K562 (cell line): Measurements from ENCODE around the gene N4BP2. TPM values are rescaled to one million over a fixed set of nuclear protein-coding genes. Genes with fewer than 3 reads are reported as not detected.

Experiments used
- ATAC-seq: fragments of 200-7000 bp; cut with Tn5 transposase; 3 replicates; pipeline ENCODE4 v1.9.1; 2020; ENCODE audit warnings: moderate library complexity
- BruUV-seq: library from RNA; stranded (reverse); fragments of 400-500 nt; replicated peaks from 2 replicates; lab custom pipeline; 2021; lab: Mats Ljungman, UMichigan
- CTCF ChIA-PET: fragments of 300-600 bp; formaldehyde crosslinking; extraction: SDS; loops from one replicate; lab custom pipeline; 2021; ENCODE audit warnings: low intra/inter-chr PET ratio; lab: Yijun Ruan, JAX
- POLR2A ChIA-PET: fragments of 300-600, 350-650 bp; sonication (Branson Sonifier 250); formaldehyde crosslinking; extraction: SDS; loops from one replicate; lab custom pipeline; 2021; ENCODE audit warnings: antibody characterized with exemption, inconsistent platforms; lab: Yijun Ruan, JAX
- DNase-seq, 4 experiments: peaks; one replicate each; pipeline versions ENCODE4 v3.0.0 to v3.0.0-alpha.2; 2011 to 2018; ENCODE audit warnings: low spot score in 3 of 4, mixed read lengths in 3 of 4; ENCODE audit errors: extremely low read depth in 1 of 4
- FAIRE-seq: peaks from 2 replicates; lab custom pipeline; 2011; peaks lifted over from hg19 to GRCh38; lab: Jason Lieb, UNC
- H2AFZ ChIP-seq: 2 replicates; pipeline ENCODE4 v1.6.0; 2011; ENCODE audit warnings: low read depth, low read length, control low read depth, inconsistent platforms
- H3K27ac ChIP-seq: fragments of 200-600 bp; 3 replicates; pipeline ENCODE4 v1.8.0; 2011; ENCODE audit warnings: low read depth, mild to moderate bottlenecking, control low read depth, inconsistent platforms, low read length, moderate library complexity, mixed read lengths; ENCODE audit errors: extremely low read depth
- H3K27me3 ChIP-seq, 2 experiments: fragments of 300-600 bp in 1 of 2; 2 replicates in 1 of 2; 3 replicates in 1 of 2; pipeline versions ENCODE4 v1.6.0 to v1.8.0; 2011; ENCODE audit warnings: inconsistent platforms in 2 of 2, low read length in 2 of 2, mild to moderate bottlenecking in 1 of 2, mixed read lengths in 1 of 2, moderate library complexity in 1 of 2; ENCODE audit not compliant: control insufficient read depth in 2 of 2, insufficient read depth in 2 of 2
- H3K36me3 ChIP-seq: fragments of 300-600 bp; 3 replicates; pipeline ENCODE4 v1.8.0; 2011; ENCODE audit warnings: mild to moderate bottlenecking, low read length, inconsistent platforms; ENCODE audit not compliant: control insufficient read depth, insufficient read depth
- H3K4me1 ChIP-seq, 2 experiments: fragments of 200-600 bp in 1 of 2; replicated peaks in 1 of 2; 2 replicates in 1 of 2; 3 replicates in 1 of 2; pipeline versions ENCODE4 v1.5.1 to v1.8.0; 2011; ENCODE audit warnings: inconsistent platforms in 2 of 2, low read length in 2 of 2, mild to moderate bottlenecking in 1 of 2, mixed read lengths in 1 of 2, moderate library complexity in 1 of 2; ENCODE audit not compliant: control insufficient read depth in 2 of 2, insufficient read depth in 2 of 2
- H3K4me2 ChIP-seq: 2 replicates; pipeline ENCODE4 v1.6.1; 2011; ENCODE audit warnings: low read length, control low read depth, inconsistent platforms, mixed read lengths; ENCODE audit not compliant: insufficient read depth
- H3K4me3 ChIP-seq: fragments of 200-600 bp; sonication (generic), shearing (Covaris generic); 2 replicates; pipeline ENCODE4 v1.5.1; 2016; ENCODE audit warnings: control low read depth, inconsistent platforms
- H3K79me2 ChIP-seq: fragments of 200-600 bp; 3 replicates; pipeline ENCODE4 v1.8.0; 2011; ENCODE audit warnings: low read length, inconsistent platforms; ENCODE audit not compliant: control insufficient read depth, insufficient read depth
- H3K9ac ChIP-seq, 2 experiments: 2 replicates each; pipeline versions ENCODE4 v1.6.0 to v1.6.1; 2011; ENCODE audit warnings: low read depth in 2 of 2, low read length in 2 of 2, control low read depth in 1 of 2, inconsistent platforms in 1 of 2, mild to moderate bottlenecking in 1 of 2, mixed read lengths in 1 of 2; ENCODE audit not compliant: insufficient read depth in 1 of 2
- H3K9me1 ChIP-seq: one replicate; pipeline ENCODE4 v1.6.0; 2011; ENCODE audit warnings: inconsistent platforms, mild to moderate bottlenecking, low read length, moderate library complexity; ENCODE audit not compliant: control insufficient read depth, insufficient read depth
- H3K9me3 ChIP-seq: replicated peaks from 2 replicates; pipeline ENCODE4 v1.5.1; 2011; ENCODE audit warnings: low read depth, low read length, inconsistent platforms; ENCODE audit not compliant: control insufficient read depth, insufficient read depth
- H4K20me1 ChIP-seq: replicated peaks from 2 replicates; pipeline ENCODE4 v1.6.1; 2011; ENCODE audit warnings: low read length, inconsistent platforms, mixed read lengths; ENCODE audit not compliant: control insufficient read depth, insufficient read depth
- RBM15 ChIP-seq: fragments of 200-400 bp; formaldehyde crosslinking; IDR thresholded peaks from 2 replicates; pipeline ENCODE4 v1.6.1; 2018; ENCODE audit warnings: mild to moderate bottlenecking, low read length, moderate library complexity; ENCODE audit not compliant: insufficient read depth
- TARDBP ChIP-seq: fragments of 450-650 bp; IDR thresholded peaks from 2 replicates; pipeline ENCODE4 v1.6.1; 2016
- WGBS: fragments of 100-300 bp; shearing (Covaris generic); methylation state at CpG from one replicate; pipeline ENCODE4 v1.1.6; 2016; ENCODE audit warnings: low coverage, mixed read lengths; ENCODE audit not compliant: insufficient coverage; ENCODE audit errors: missing lambda C conversion rate; 5-methylcytosine and 5-hydroxymethylcytosine counted together
- in situ Hi-C: fragments of 300-500 bp; cut with MboI; formaldehyde crosslinking; loops from 4 replicates; pipeline ENCODE4 v1.15.0; 2018; ENCODE audit warnings: inconsistent platforms, mixed read lengths
- intact Hi-C: fragments of 100-400 bp; cut with micrococcal nuclease; formaldehyde crosslinking; loops from 2 replicates; pipeline ENCODE4 v1.14.2; 2022
- polyA plus RNA-seq, 8 experiments: library from polyadenylated mRNA; depleted of rRNA in 4 of 8; stranded (reverse) in 5 of 8; unstranded in 3 of 8; fragments of >200 nt; fragmentation: Nextera tagmentation in 2 of 8; fragmentation: Illumina TruSeq in 1 of 8; extraction: Ambion mirVana in 2 of 8; extraction: Trizol in 1 of 8; gene quantifications; 2 replicates each; pipeline versions ENCODE4 v1.2.1 to v1.2.3, GENCODE V29; 2011 to 2014; ENCODE audit warnings: inconsistent platforms in 1 of 8, missing spikeins in 1 of 8
- total RNA-seq, 7 experiments: library from RNA; depleted of rRNA in 6 of 7; stranded (reverse); fragments of >200 nt in 6 of 7; fragmentation: Illumina TruSeq in 2 of 7; extraction: Trizol in 2 of 7; gene quantifications; 2 replicates each; pipeline versions ENCODE4 v1.2.1 to v1.2.3, GENCODE V29; 2011 to 2021; ENCODE audit warnings: low replicate concordance in 1 of 7
- TF ChIP-seq, protein P1 (sequence below): fragments of 450-650 bp; formaldehyde crosslinking; IDR thresholded peaks from 2 replicates; pipeline ENCODE4 v1.4.0; 2020; ENCODE audit warnings: mild to moderate bottlenecking, mixed read lengths
- TF ChIP-seq, protein P2 (sequence below): fragments of 450-650 bp; IDR thresholded peaks from 2 replicates; pipeline ENCODE4 v1.6.1; 2018; ENCODE audit not compliant: partially characterized antibody

Gene N4BP2
- total and polyA plus RNA-seq, 9 of the 15 experiments (the other 6 are each of a cell fraction or from before 2014, with no cell fraction given): 2.7 to 12.6 (median 7.6) TPM

DNA sequence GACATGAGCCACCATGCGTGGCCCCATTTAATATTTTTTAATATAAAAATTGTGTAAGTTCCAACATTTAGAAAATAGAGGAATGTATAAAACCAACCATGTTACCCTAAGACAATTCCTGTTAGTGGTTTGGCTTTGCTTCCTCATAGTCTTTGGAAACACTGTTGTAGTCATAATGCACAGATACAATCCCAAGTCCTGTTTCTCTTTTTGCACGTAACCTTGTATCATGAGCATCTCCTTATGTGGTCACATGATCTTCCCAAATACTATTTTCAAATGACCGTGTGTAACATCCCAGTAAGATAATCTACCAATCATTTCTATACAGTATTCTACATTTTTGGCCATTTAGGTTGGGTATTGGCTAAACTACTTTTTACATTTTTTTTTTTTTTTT is 126.3 kb downstream of the N4BP2 start:
- DNase-seq (no peak), FAIRE-seq (no peak), ATAC-seq (no peak)
- WGBS: 95% methylated on average over 3 of the region's 3 CpGs
- H3K36me3 ChIP-seq: no peaks in the 10 kb centered on the region
- CTCF ChIA-PET: no interaction called here
- H3K27me3 ChIP-seq: no peaks in the 10 kb centered on the region
- BruUV-seq: no TSS peak
- no peaks in the 10 kb centered on the region for H3K9me3 ChIP-seq
- H3K27ac ChIP-seq: no peak overlapping the region
- no peak overlapping the region for H3K4me3 ChIP-seq
- no peak overlapping the region for H3K9ac ChIP-seq
- TF ChIP-seq TARDBP: no peak
- TF ChIP-seq, protein P1, sequence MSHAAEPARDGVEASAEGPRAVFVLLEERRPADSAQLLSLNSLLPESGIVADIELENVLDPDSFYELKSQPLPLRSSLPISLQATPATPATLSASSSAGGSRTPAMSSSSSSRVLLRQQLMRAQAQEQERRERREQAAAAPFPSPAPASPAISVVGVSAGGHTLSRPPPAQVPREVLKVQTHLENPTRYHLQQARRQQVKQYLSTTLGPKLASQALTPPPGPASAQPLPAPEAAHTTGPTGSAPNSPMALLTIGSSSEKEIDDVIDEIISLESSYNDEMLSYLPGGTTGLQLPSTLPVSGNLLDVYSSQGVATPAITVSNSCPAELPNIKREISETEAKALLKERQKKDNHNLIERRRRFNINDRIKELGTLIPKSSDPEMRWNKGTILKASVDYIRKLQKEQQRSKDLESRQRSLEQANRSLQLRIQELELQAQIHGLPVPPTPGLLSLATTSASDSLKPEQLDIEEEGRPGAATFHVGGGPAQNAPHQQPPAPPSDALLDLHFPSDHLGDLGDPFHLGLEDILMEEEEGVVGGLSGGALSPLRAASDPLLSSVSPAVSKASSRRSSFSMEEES (CRISPR knock-in tag): peak; percentile 78
- no peaks in the 10 kb centered on the region for H3K9me1 ChIP-seq
- in situ Hi-C loops: no loop called here
- no peak overlapping the region for H2AFZ ChIP-seq
- no peaks in the 10 kb centered on the region for H3K79me2 ChIP-seq
- no peak overlapping the region for H3K4me2 ChIP-seq
- POLR2A ChIA-PET: interaction anchor here (1.0 kb wide), 1 partner anchor 15 kb away, joined by 3 read pairs; no protein-coding TSS in a partner anchor
- no peaks in the 10 kb centered on the region for H3K4me1 ChIP-seq
- intact Hi-C loops: no loop called here
- H4K20me1 ChIP-seq: no peaks in the 10 kb centered on the region

DNA sequence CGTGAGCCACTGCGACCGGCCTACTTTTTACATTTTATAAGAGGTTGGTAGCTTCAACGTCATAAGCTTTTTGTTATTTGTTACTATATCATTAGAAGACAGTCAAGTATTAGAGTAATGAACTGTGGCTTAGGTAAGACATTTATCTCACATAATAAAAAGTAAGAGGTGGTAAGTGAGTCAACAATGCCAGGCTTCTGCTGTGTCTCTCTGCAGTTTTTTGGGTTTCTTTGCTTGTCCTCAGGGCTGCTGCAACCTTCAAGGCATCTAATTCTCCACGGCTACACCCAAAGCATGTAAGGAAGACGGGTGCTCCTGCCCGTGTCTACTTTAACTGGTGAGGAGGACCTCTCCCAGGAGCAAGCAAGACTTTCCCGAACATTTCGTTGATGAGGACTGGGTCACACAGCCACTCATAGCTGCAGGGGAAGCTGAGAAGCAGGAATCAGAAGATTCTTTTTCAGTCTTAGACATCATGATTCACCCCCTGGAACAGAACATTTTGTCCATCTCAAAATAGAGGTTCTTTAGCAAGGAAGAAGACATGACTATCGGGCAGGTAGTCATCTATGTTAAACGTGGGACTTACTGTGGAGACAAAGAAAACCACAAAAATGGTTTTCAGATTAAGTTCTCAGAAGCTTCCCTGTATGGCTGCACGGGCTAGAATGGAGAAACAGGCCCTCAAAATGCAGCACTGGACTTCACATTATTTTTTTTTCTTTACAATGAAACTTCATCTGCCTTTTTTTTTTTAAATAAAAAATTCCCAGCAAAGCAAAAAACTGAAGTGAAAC is 127.2 kb downstream of the N4BP2 start:
- 64% methylated on average over 12 of the region's 12 CpGs for WGBS
- TF ChIP-seq, protein P2, sequence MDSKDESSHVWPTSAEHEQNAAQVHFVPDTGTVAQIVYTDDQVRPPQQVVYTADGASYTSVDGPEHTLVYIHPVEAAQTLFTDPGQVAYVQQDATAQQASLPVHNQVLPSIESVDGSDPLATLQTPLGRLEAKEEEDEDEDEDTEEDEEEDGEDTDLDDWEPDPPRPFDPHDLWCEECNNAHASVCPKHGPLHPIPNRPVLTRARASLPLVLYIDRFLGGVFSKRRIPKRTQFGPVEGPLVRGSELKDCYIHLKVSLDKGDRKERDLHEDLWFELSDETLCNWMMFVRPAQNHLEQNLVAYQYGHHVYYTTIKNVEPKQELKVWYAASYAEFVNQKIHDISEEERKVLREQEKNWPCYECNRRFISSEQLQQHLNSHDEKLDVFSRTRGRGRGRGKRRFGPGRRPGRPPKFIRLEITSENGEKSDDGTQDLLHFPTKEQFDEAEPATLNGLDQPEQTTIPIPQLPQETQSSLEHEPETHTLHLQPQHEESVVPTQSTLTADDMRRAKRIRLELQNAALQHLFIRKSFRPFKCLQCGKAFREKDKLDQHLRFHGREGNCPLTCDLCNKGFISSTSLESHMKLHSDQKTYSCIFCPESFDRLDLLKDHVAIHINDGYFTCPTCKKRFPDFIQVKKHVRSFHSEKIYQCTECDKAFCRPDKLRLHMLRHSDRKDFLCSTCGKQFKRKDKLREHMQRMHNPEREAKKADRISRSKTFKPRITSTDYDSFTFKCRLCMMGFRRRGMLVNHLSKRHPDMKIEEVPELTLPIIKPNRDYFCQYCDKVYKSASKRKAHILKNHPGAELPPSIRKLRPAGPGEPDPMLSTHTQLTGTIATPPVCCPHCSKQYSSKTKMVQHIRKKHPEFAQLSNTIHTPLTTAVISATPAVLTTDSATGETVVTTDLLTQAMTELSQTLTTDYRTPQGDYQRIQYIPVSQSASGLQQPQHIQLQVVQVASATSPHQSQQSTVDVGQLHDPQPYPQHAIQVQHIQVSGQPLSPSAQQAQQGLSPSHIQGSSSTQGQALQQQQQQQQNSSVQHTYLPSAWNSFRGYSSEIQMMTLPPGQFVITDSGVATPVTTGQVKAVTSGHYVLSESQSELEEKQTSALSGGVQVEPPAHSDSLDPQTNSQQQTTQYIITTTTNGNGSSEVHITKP: peak; percentile 14
- no peak for TF ChIP-seq RBM15
- DNase-seq (no peak), FAIRE-seq (no peak), ATAC-seq (no peak; the same call in 1 of the 3 replicates)
- Histone ChIP-seq H3K27me3 (no peaks in the 10 kb centered on the region), H3K27ac (no peak overlapping the region), H3K4me3 (no peak overlapping the region), H3K9me1 (no peaks in the 10 kb centered on the region), H3K9me3 (no peaks in the 10 kb centered on the region), H3K9ac (no peak overlapping the region), H3K4me1 (no peaks in the 10 kb centered on the region), H4K20me1 (no peaks in the 10 kb centered on the region), H3K79me2 (no peaks in the 10 kb centered on the region), H3K4me2 (no peak overlapping the region), H3K36me3 (no peaks in the 10 kb centered on the region), H2AFZ (peak overlapping the region; percentile 62)
- intact Hi-C loops (no loop called here), in situ Hi-C loops (no loop called here)
- POLR2A ChIA-PET: interaction anchor here (0.7 to 1.0 kb wide), 3 partner anchors 10 to 776 kb away, joined by 3 to 4 read pairs (median 3); no protein-coding TSS in a partner anchor
- CTCF ChIA-PET: no interaction called here
- no TSS peak for BruUV-seq
